K562 (cell line): ENCODE data around the gene PRPF39. TPM values are rescaled to one million over a fixed set of nuclear protein-coding genes. Genes with fewer than 3 reads are reported as not detected.

Experiments
- ASH1L ChIP-seq: fragments of 450-650 bp; IDR thresholded peaks from 2 replicates; pipeline ENCODE4 v1.6.1; 2018; ENCODE audit warnings: borderline replicate concordance, mild to moderate bottlenecking, low read depth; ENCODE audit not compliant: partially characterized antibody
- BHLHE40 ChIP-seq: IDR thresholded peaks from 2 replicates; pipeline ENCODE4 v1.6.1; 2011; ENCODE audit warnings: low read length, improper control_type of control experiment
- CCNT2 ChIP-seq: IDR thresholded peaks from 2 replicates; pipeline ENCODE4 v1.6.1; 2011; ENCODE audit warnings: borderline replicate concordance, low read depth, mild to moderate bottlenecking, moderate library complexity, mixed read lengths, low read length; ENCODE audit not compliant: insufficient read length; ENCODE audit errors: extremely low read depth
- MNT ChIP-seq, 2 experiments: fragments of 450-650 bp; conservative IDR thresholded peaks; 2 replicates each; pipeline ENCODE4 v1.6.1; 2017; ENCODE audit warnings: mild to moderate bottlenecking in 2 of 2, moderate library complexity in 2 of 2
- MTA1 ChIP-seq: fragments of 450-650 bp; IDR thresholded peaks from 2 replicates; pipeline ENCODE4 v1.6.1; 2017; ENCODE audit warnings: borderline replicate concordance
- NCOA4 ChIP-seq: fragments of 450-650 bp; IDR thresholded peaks from 2 replicates; pipeline ENCODE4 v1.6.1; 2018; ENCODE audit warnings: mild to moderate bottlenecking; ENCODE audit not compliant: partially characterized antibody
- PCBP1 ChIP-seq: fragments of 200-400 bp; formaldehyde crosslinking; IDR thresholded peaks from 2 replicates; pipeline ENCODE4 v1.6.1; 2018; ENCODE audit warnings: mild to moderate bottlenecking, low read depth, low read length; ENCODE audit not compliant: poor library complexity, severe bottlenecking
- RCOR1 ChIP-seq, 2 experiments: IDR thresholded peaks; 2 replicates each; pipeline ENCODE4 v1.6.1; 2012; ENCODE audit warnings: low read depth in 2 of 2, low read length in 2 of 2, borderline replicate concordance in 1 of 2, improper control_type of control experiment in 1 of 2
- SMARCC2 ChIP-seq: fragments of 450-650 bp; IDR thresholded peaks from 2 replicates; pipeline ENCODE4 v1.6.1; 2017; ENCODE audit warnings: antibody characterized with exemption, moderate library complexity, mild to moderate bottlenecking, low read depth
- TCF7L2 ChIP-seq: fragments of 150-350 bp; IDR thresholded peaks from 2 replicates; pipeline ENCODE4 v1.6.1; 2016; ENCODE audit warnings: low read depth, mild to moderate bottlenecking, low read length, moderate library complexity
- YY1 ChIP-seq, 3 experiments: IDR thresholded peaks; 2 replicates each; pipeline ENCODE4 v1.6.1; 2011; ENCODE audit warnings: low read length in 2 of 3, mild to moderate bottlenecking in 2 of 3, moderate library complexity in 2 of 3, borderline replicate concordance in 1 of 3, control low read depth in 1 of 3, low read depth in 1 of 3; ENCODE audit not compliant: insufficient read depth in 3 of 3, insufficient replicate concordance in 2 of 3, control insufficient read depth in 1 of 3, insufficient read length in 1 of 3; ENCODE audit errors: extremely low read depth in 1 of 3
- ZBTB40 ChIP-seq, 2 experiments: fragments of 450-650 bp in 1 of 2; sonication (generic) in 1 of 2; formaldehyde crosslinking in 1 of 2; IDR thresholded peaks; 2 replicates each; pipeline versions ENCODE4 v1.7.1 to v1.9.0; 2016 to 2022; ENCODE audit warnings: inconsistent platforms in 1 of 2, mild to moderate bottlenecking in 1 of 2, missing genetic modification reagents in 1 of 2
- ZC3H4 ChIP-seq: sonication (generic); formaldehyde crosslinking; IDR thresholded peaks from 2 replicates; pipeline ENCODE4 v1.9.0; 2021; ENCODE audit warnings: missing genetic modification reagents, borderline replicate concordance
- ZNF764 ChIP-seq: fragments of 250-450 bp; sonication (Bioruptor Pico); IDR thresholded peaks from 2 replicates; pipeline ENCODE4 v1.4.0; 2020; ENCODE audit warnings: low read depth, mild to moderate bottlenecking, moderate library complexity
- polyA plus RNA-seq, 8 experiments: library from polyadenylated mRNA; depleted of rRNA in 4 of 8; stranded (reverse) in 5 of 8; unstranded in 3 of 8; fragments of >200 nt; fragmentation: Nextera tagmentation in 2 of 8; fragmentation: Illumina TruSeq in 1 of 8; extraction: Ambion mirVana in 2 of 8; extraction: Trizol in 1 of 8; gene quantifications; 2 replicates each; pipeline versions ENCODE4 v1.2.1 to v1.2.3, GENCODE V29; 2011 to 2014; ENCODE audit warnings: inconsistent platforms in 1 of 8, missing spikeins in 1 of 8
- total RNA-seq, 7 experiments: library from RNA; depleted of rRNA in 6 of 7; stranded (reverse); fragments of >200 nt in 6 of 7; fragmentation: Illumina TruSeq in 2 of 7; extraction: Trizol in 2 of 7; gene quantifications; 2 replicates each; pipeline versions ENCODE4 v1.2.1 to v1.2.3, GENCODE V29; 2011 to 2021; ENCODE audit warnings: low replicate concordance in 1 of 7

The PRPF39 gene
- total and polyA plus RNA-seq, 9 of the 15 experiments (the other 6 are each of a cell fraction or from before 2014, with no cell fraction given): 13.3 to 50.4 (median 24.8) TPM

DNA sequence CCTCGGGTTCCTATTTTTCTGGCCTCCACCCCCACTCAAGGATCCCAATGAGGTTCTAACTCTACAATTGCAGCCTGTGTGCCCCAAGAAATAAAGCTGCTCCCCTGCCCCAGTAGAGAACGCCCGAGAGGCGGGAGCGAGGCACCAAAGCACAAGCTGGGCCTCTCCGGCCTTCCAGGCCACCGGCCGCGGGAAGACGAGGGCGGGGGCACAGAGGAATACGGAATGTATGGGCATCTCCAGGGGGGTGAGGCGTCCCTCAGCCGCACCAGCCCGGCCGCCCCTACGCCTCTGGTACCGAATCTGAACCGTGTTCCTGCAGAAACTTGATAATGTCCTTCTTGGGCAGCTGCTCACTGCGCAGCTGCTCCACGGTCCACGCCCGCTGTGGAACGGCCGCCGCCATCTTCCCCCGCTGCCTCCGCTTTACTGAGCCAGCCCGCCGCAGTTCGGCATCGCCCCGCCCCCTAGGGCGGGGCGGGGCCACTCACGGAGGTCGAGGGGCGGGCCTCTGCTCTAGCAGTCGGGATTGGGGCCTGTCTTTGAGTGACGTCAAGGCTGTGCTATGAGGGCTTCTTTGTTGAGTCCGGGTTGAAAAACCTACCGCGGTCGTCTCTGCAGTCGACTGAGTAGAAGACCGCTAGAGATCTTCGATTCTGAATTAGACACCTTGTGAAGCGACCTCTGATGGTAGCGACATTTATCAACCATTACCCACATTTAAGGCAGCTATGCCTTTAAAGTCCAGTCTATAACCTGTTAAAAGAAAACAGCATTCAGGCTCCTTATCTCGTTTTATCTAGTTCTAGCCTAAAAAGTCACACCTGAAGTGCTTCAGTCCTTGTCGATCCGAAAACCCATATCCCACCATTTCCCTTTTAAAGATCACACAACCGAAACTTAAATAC is 50.4 kb downstream of the PRPF39 start, which contains the start of gene FKBP3 (continued):
- TF ChIP-seq ZBTB40 (IDR thresholded peaks at IDR 0.05) (no peak; the same call in none of the 2 replicates), ZBTB40 (CRISPR knock-in tag; IDR thresholded peaks at IDR 0.05) (no peak), ZC3H4 (no peak), YY1 (IDR thresholded peaks at IDR 0.05; ENCODE audit: borderline replicate concordance in 1 of 3, control insufficient read depth in 1 of 3, extremely low read depth in 1 of 3, insufficient read depth in 3 of 3, insufficient read length in 1 of 3, insufficient replicate concordance in 2 of 3, low read depth in 1 of 3, low read length in 2 of 3) (peak; percentile 52 to 90 (median 84)), CCNT2 (peak; percentile 12), BHLHE40 (peak; percentile 85), TCF7L2 (peak; percentile 86), ASH1L (peak; percentile 71), PCBP1 (no peak), MNT (conservative IDR thresholded peaks at IDR 0.05) (peak; percentile 54 to 70), ZNF764 (no peak), NCOA4 (no peak), MTA1 (no peak), SMARCC2 (no peak), RCOR1 (IDR thresholded peaks at IDR 0.05; ENCODE audit: borderline replicate concordance in 1 of 2, low read depth in 2 of 2, low read length in 2 of 2) (no peak)
